ENCODE measurements around the gene FAM83G.
"Not testable (repeated sequence)": the region's sequence is repeated elsewhere in the genome, so short reads cannot be mapped to it uniquely, and the experiment has no call there.

FAM83G gene

GRCh38 chr17:19022747-19023146 is 18.2 kb upstream of the FAM83G start:
- no peak for DNase-seq (ENCODE audit: low read depth, low spot score)

GRCh38 chr17:19022128-19022527 is 17.6 kb upstream of the FAM83G start:
- no peak for DNase-seq (ENCODE audit: low read depth, low spot score)

- DNase-seq (ENCODE audit: low read depth, low spot score) = no peak
These were observed 17.1 kb upstream of the FAM83G start for GRCh38 chr17:19021622-19022083.

- not testable (repeated sequence) for DNase-seq (ENCODE audit: low read depth, low spot score)
These were observed 16.6 kb upstream of the FAM83G start for GRCh38 chr17:19021011-19021621.

GRCh38 chr17:19020016-19020415 is 15.5 kb upstream of the FAM83G start:
- DNase-seq (ENCODE audit: low read depth, low spot score) = no peak

- no peak for DNase-seq (ENCODE audit: low read depth, low spot score)
These were observed 14.7 kb upstream of the FAM83G start for GRCh38 chr17:19019041-19019941.

- no peak for DNase-seq (ENCODE audit: low read depth, low spot score)
These were observed 14.0 kb upstream of the FAM83G start for GRCh38 chr17:19018600-19018950.

GRCh38 chr17:19017804-19018599 is 13.4 kb upstream of the FAM83G start:
- no peak for DNase-seq (ENCODE audit: low read depth, low spot score)

- DNase-seq (ENCODE audit: low read depth, low spot score) = no peak
These were observed 12.8 kb upstream of the FAM83G start for GRCh38 chr17:19017401-19017800.

- no peak for DNase-seq (ENCODE audit: low read depth, low spot score)
These were observed 12.3 kb upstream of the FAM83G start for GRCh38 chr17:19016881-19017280.

GRCh38 chr17:19016297-19016696 is 11.7 kb upstream of the FAM83G start:
- DNase-seq (ENCODE audit: low read depth, low spot score) = no peak

GRCh38 chr17:19015428-19015827 is 10.9 kb upstream of the FAM83G start:
- no peak for DNase-seq (ENCODE audit: low read depth, low spot score)

GRCh38 chr17:19014628-19015215 is 10.2 kb upstream of the FAM83G start:
- no peak for DNase-seq (ENCODE audit: low read depth, low spot score)

GRCh38 chr17:19013806-19014627 is 9.5 kb upstream of the FAM83G start:
- no peak for DNase-seq (ENCODE audit: low read depth, low spot score)

- no peak for DNase-seq (ENCODE audit: low read depth, low spot score)
These were observed 8.7 kb upstream of the FAM83G start for GRCh38 chr17:19013226-19013625.

GRCh38 chr17:19012171-19013080 is 7.9 kb upstream of the FAM83G start:
- DNase-seq (ENCODE audit: low read depth, low spot score) = no peak

- no peak for DNase-seq (ENCODE audit: low read depth, low spot score)
These were observed 7.0 kb upstream of the FAM83G start for GRCh38 chr17:19011581-19011980.

GRCh38 chr17:19010729-19011505 is 6.4 kb upstream of the FAM83G start:
- DNase-seq (ENCODE audit: low read depth, low spot score) = no peak

GRCh38 chr17:19009970-19010369 is 5.4 kb upstream of the FAM83G start:
- no peak for DNase-seq (ENCODE audit: low read depth, low spot score)
